Fibroblast of the aortic adventitia (primary cell): ENCODE data around the gene WLS. TPM values are rescaled to one million over a fixed set of nuclear protein-coding genes. Genes with fewer than 3 reads are reported as not detected.

Source experiments
- DNase-seq: peaks from one replicate; pipeline ENCODE4 v3.0.0-alpha.2; 2010; ENCODE audit warnings: low read depth
- H3K4me3 ChIP-seq: 2 replicates; pipeline ENCODE4 v1.5.1; 2011; ENCODE audit warnings: low read depth, mild to moderate bottlenecking, control low read depth, low read length, moderate library complexity
- CTCF ChIP-seq: IDR thresholded peaks from 2 replicates; pipeline ENCODE4 v1.5.1; 2011; ENCODE audit warnings: mild to moderate bottlenecking, low read length, control low read depth, inconsistent platforms; ENCODE audit not compliant: insufficient read depth
- total RNA-seq: library from RNA; depleted of rRNA; stranded (reverse); fragments of >200 nt; gene quantifications from 2 replicates; pipeline ENCODE4 v1.2.3, GENCODE V29; 2012; ENCODE audit warnings: low replicate concordance

WLS gene
- total RNA-seq, 1 donor: 235 TPM

DNA sequence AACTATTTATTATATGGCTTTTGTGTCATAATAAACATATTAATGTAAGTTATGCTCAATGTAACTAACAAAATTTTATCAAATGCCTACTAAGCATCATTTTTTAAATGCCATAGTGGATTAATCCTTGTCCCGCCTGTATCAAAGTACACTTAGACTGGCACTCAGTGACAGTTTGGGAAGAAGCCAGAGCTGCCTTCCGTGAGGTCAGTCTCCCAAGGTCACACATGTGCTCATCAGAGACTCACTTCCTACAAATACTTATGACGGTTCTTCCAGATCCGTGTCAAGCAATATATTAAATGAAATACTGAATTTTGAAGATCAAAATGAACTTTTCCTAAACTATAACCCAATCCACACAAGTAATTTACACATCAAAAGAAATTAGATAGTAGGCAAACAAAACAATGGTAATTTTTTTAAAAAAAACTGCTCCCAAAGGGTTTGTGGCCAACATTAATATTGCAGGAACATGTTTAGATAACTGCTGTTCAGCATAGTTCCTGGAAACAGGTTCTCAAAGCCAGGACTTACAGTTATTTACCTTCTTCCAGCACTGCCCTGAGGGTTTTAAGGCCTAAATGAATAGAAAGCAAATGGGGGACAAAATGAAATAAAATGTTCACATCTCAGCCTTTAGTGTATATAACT, 27.2 kb downstream of the WLS start:
- TF ChIP-seq CTCF: peak; percentile 4
- DNase-seq: no peak

GRCh38 chr1:68202239-68202832, 30.0 kb downstream of the WLS start:
- peak overlapping the region; percentile 4 for H3K4me3 ChIP-seq
- peak; percentile 60 for DNase-seq
- no peak for TF ChIP-seq CTCF

More for the DNA sequence above, 27.2 kb downstream of the WLS start:
- H3K4me3 ChIP-seq: no peak overlapping the region

DNA sequence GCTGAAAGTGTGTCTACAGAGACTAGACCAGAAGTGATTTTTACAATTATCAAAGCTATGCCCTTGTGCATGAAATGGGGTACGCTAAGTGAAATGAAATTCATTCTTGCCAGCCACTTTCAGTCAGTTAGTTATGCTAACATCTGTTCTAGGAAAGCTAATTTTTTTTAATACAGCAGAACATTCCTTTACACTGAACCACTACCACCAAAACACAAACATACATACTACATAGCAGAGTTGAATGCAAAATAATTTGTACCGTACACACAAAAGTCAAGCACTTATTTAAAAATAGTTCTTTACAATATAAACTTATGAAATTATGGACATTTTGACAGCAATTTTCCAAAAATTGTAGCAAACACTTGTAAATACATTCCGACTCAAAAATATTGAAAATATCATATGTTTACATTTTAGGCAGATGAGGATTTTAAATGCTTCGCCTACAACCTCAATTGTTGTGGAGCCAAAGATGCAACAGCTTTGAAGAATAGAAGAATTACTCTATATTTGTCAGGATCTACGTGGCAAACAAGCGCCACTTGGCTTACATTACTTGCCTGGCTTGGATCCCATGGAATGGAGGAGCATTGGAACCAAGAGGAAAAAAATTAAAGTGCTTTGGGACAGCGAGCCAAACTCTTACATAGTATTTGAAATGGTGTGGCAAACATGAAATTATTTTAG, 30.6 kb downstream of the WLS start:
- peak; percentile 57 for DNase-seq
- no peak overlapping the region for H3K4me3 ChIP-seq
- TF ChIP-seq CTCF: no peak

DNA sequence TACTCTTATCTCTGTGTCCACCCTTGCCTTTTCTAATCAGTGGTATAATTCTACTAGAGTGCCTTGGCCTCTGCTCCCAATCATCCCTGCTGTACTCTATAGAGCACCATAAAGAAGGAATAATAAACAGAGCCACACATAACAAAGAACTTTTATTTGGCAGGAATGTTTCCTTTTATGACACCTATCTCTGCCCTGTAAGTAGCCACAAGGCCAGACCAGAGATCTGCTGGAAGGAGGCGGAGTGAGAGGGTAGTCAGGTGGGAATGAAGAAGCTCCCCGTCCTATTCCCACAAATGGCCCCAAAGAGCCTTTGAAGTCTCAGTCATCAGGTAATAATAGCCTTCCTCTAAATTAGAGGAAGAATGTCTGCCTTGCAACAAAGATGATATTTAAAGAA, 32.7 kb downstream of the WLS start:
- TF ChIP-seq CTCF: no peak
- no peak overlapping the region for H3K4me3 ChIP-seq
- no peak for DNase-seq

DNA sequence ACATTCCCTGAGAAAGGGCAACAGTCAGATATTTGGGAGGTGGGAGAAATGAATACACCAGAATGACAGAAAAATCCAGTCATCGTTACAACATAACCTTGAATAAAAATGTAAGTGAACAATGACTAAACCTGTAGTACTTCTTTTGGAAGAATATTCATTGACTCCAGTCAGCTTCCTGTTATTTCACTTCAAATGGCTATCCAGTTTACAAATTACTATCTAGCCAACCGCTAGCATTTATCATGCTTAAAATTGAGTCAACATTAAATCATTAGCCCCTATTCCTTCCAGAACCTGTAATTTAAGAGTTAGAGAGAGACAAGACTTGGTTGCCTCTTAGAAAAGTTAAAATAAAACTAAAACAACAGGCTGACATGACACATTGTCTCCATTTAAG, 33.6 kb downstream of the WLS start:
- peak; percentile 57 for DNase-seq
- no peak for TF ChIP-seq CTCF
- H3K4me3 ChIP-seq: no peak overlapping the region

GRCh38 chr1:68197891-68198290, 34.4 kb downstream of the WLS start:
- DNase-seq: no peak
- H3K4me3 ChIP-seq: no peak overlapping the region
- TF ChIP-seq CTCF: no peak
